Stimulated activated CD8-positive, alpha-beta memory T cell treated with anti-CD3 and anti-CD28 coated beads, Interleukin-4, amount 100 ng/mL, for 48 hours (primary cell): ENCODE results near the gene TMEM176A.
"Not testable (repeated sequence)": the region's sequence is repeated elsewhere in the genome, so short reads cannot be mapped to it uniquely, and the experiment has no call there.

Experiments used
- DNase-seq: peaks from one replicate; pipeline ENCODE4 v3.0.0-alpha.2; 2020

TMEM176A gene

GRCh38 chr7:150788474-150789269, 11.9 kb upstream of the TMEM176A start:
- no peak for DNase-seq

- DNase-seq = no peak
Measured at GRCh38 chr7:150790416-150791075, 10.0 kb upstream of the TMEM176A start.

- DNase-seq = no peak
Measured at GRCh38 chr7:150791304-150791703, 9.3 kb upstream of the TMEM176A start.

- DNase-seq = no peak
Measured at GRCh38 chr7:150791746-150792452, 8.7 kb upstream of the TMEM176A start.

GRCh38 chr7:150793569-150794238, 6.9 kb upstream of the TMEM176A start:
- no peak for DNase-seq

GRCh38 chr7:150797661-150798060, 2.9 kb upstream of the TMEM176A start:
- DNase-seq = no peak

GRCh38 chr7:150799156-150799555, 1.4 kb upstream of the TMEM176A start:
- no peak for DNase-seq

GRCh38 chr7:150799741-150800580, 608 bp upstream of the TMEM176A start, which contains the start of gene TMEM176B:
TMEM176B (minus strand) TSS chr7:150800364; CDS start chr7:150796569, 3,795 bp downstream.
- DNase-seq = no peak

GRCh38 chr7:150801242-150801945, 825 bp downstream of the TMEM176A start:
- no peak for DNase-seq

- no peak for DNase-seq
Measured at GRCh38 chr7:150801946-150802771, 1.6 kb downstream of the TMEM176A start.

- no peak for DNase-seq
Measured at GRCh38 chr7:150803161-150803860, 2.7 kb downstream of the TMEM176A start.

GRCh38 chr7:150804802-150805201, 4.2 kb downstream of the TMEM176A start:
- DNase-seq = no peak

GRCh38 chr7:150805864-150806263, 5.3 kb downstream of the TMEM176A start:
- no peak for DNase-seq

GRCh38 chr7:150806454-150806853, 5.9 kb downstream of the TMEM176A start:
- no peak for DNase-seq

- no peak for DNase-seq
Measured at GRCh38 chr7:150806863-150807262, 6.3 kb downstream of the TMEM176A start.

GRCh38 chr7:150807616-150808438, 7.3 kb downstream of the TMEM176A start:
- DNase-seq = not testable (repeated sequence)

- DNase-seq = no peak
Measured at GRCh38 chr7:150814328-150815001, 13.9 kb downstream of the TMEM176A start.

- no peak for DNase-seq
Measured at GRCh38 chr7:150818971-150819370, 18.4 kb downstream of the TMEM176A start.
